GF-D8 (cell line): ENCODE measurements around the gene TBC1D19.

Experiments
- DNase-seq: peaks from one replicate; lab custom pipeline; 2025; lab: John Stamatoyannopoulos, UW

The TBC1D19 gene

GRCh38 chr4:26732356-26732755 lies 148.5 kb downstream of the TBC1D19 start:
- DNase-seq: no peak

GRCh38 chr4:26736621-26737020 lies 152.7 kb downstream of the TBC1D19 start:
- DNase-seq: no peak

- no peak for DNase-seq
Observed at GRCh38 chr4:26737385-26737784, 153.5 kb downstream of the TBC1D19 start.

GRCh38 chr4:26741491-26741871 lies 157.6 kb downstream of the TBC1D19 start:
- no peak for DNase-seq

- DNase-seq: no peak
Observed at GRCh38 chr4:26746802-26747213, 162.9 kb downstream of the TBC1D19 start.

- DNase-seq: peak; percentile 12
Observed at GRCh38 chr4:26748811-26749210, 164.9 kb downstream of the TBC1D19 start.

GRCh38 chr4:26749867-26750266 lies 166.0 kb downstream of the TBC1D19 start:
- DNase-seq: no peak

GRCh38 chr4:26751004-26751403 lies 167.1 kb downstream of the TBC1D19 start:
- DNase-seq: no peak

GRCh38 chr4:26751838-26752237 lies 168.0 kb downstream of the TBC1D19 start:
- no peak for DNase-seq

- DNase-seq: no peak
Observed at GRCh38 chr4:26753187-26753586, 169.3 kb downstream of the TBC1D19 start.

- DNase-seq: no peak
Observed at GRCh38 chr4:26753617-26754016, 169.7 kb downstream of the TBC1D19 start.

GRCh38 chr4:26757751-26758150 lies 173.9 kb downstream of the TBC1D19 start:
- no peak for DNase-seq

- DNase-seq: no peak
Observed at GRCh38 chr4:26758899-26759298, 175.0 kb downstream of the TBC1D19 start.

- DNase-seq: no peak
Observed at GRCh38 chr4:26762650-26763049, 178.8 kb downstream of the TBC1D19 start.

- no peak for DNase-seq
Observed at GRCh38 chr4:26763063-26763462, 179.2 kb downstream of the TBC1D19 start.

GRCh38 chr4:26763648-26764047 lies 179.8 kb downstream of the TBC1D19 start:
- DNase-seq: peak; percentile 32

GRCh38 chr4:26764231-26764630 lies 180.3 kb downstream of the TBC1D19 start:
- DNase-seq: no peak

GRCh38 chr4:26765515-26765914 lies 181.6 kb downstream of the TBC1D19 start:
- no peak for DNase-seq

GRCh38 chr4:26766141-26766540 lies 182.3 kb downstream of the TBC1D19 start:
- peak; percentile 24 for DNase-seq

GRCh38 chr4:26772096-26772873 lies 188.4 kb downstream of the TBC1D19 start:
- no peak for DNase-seq

- DNase-seq: no peak
Observed at GRCh38 chr4:26779224-26779623, 195.3 kb downstream of the TBC1D19 start.

- no peak for DNase-seq
Observed at GRCh38 chr4:26779674-26780073, 195.8 kb downstream of the TBC1D19 start.

GRCh38 chr4:26780539-26780938 lies 196.7 kb downstream of the TBC1D19 start:
- DNase-seq: peak; percentile 43

- no peak for DNase-seq
Observed at GRCh38 chr4:26782168-26782829, 198.4 kb downstream of the TBC1D19 start.
